K562 (cell line): Measurements from ENCODE around the gene RPL26. TPM values are rescaled to one million over a fixed set of nuclear protein-coding genes. Genes with fewer than 3 reads are reported as not detected.

Source experiments
- ATAC-seq: fragments of 200-7000 bp; cut with Tn5 transposase; 3 replicates; pipeline ENCODE4 v1.9.1; 2020; ENCODE audit warnings: moderate library complexity
- BruUV-seq: library from RNA; stranded (reverse); fragments of 400-500 nt; replicated peaks from 2 replicates; lab custom pipeline; 2021; lab: Mats Ljungman, UMichigan
- CTCF ChIA-PET: fragments of 300-600 bp; formaldehyde crosslinking; extraction: SDS; loops from one replicate; lab custom pipeline; 2021; ENCODE audit warnings: low intra/inter-chr PET ratio; lab: Yijun Ruan, JAX
- POLR2A ChIA-PET: fragments of 300-600, 350-650 bp; sonication (Branson Sonifier 250); formaldehyde crosslinking; extraction: SDS; loops from one replicate; lab custom pipeline; 2021; ENCODE audit warnings: antibody characterized with exemption, inconsistent platforms; lab: Yijun Ruan, JAX
- DNase-seq, 4 experiments: peaks; one replicate each; pipeline versions ENCODE4 v3.0.0 to v3.0.0-alpha.2; 2011 to 2018; ENCODE audit warnings: low spot score in 3 of 4, mixed read lengths in 3 of 4; ENCODE audit errors: extremely low read depth in 1 of 4
- FAIRE-seq: peaks from 2 replicates; lab custom pipeline; 2011; peaks lifted over from hg19 to GRCh38; lab: Jason Lieb, UNC
- H2AFZ ChIP-seq: 2 replicates; pipeline ENCODE4 v1.6.0; 2011; ENCODE audit warnings: low read depth, low read length, control low read depth, inconsistent platforms
- H3K27ac ChIP-seq: fragments of 200-600 bp; 3 replicates; pipeline ENCODE4 v1.8.0; 2011; ENCODE audit warnings: low read depth, mild to moderate bottlenecking, control low read depth, inconsistent platforms, low read length, moderate library complexity, mixed read lengths; ENCODE audit errors: extremely low read depth
- H3K27me3 ChIP-seq, 2 experiments: fragments of 300-600 bp in 1 of 2; 2 replicates in 1 of 2; 3 replicates in 1 of 2; pipeline versions ENCODE4 v1.6.0 to v1.8.0; 2011; ENCODE audit warnings: inconsistent platforms in 2 of 2, low read length in 2 of 2, mild to moderate bottlenecking in 1 of 2, mixed read lengths in 1 of 2, moderate library complexity in 1 of 2; ENCODE audit not compliant: control insufficient read depth in 2 of 2, insufficient read depth in 2 of 2
- H3K36me3 ChIP-seq: fragments of 300-600 bp; 3 replicates; pipeline ENCODE4 v1.8.0; 2011; ENCODE audit warnings: mild to moderate bottlenecking, low read length, inconsistent platforms; ENCODE audit not compliant: control insufficient read depth, insufficient read depth
- H3K4me1 ChIP-seq, 2 experiments: fragments of 200-600 bp in 1 of 2; replicated peaks in 1 of 2; 2 replicates in 1 of 2; 3 replicates in 1 of 2; pipeline versions ENCODE4 v1.5.1 to v1.8.0; 2011; ENCODE audit warnings: inconsistent platforms in 2 of 2, low read length in 2 of 2, mild to moderate bottlenecking in 1 of 2, mixed read lengths in 1 of 2, moderate library complexity in 1 of 2; ENCODE audit not compliant: control insufficient read depth in 2 of 2, insufficient read depth in 2 of 2
- H3K4me2 ChIP-seq: 2 replicates; pipeline ENCODE4 v1.6.1; 2011; ENCODE audit warnings: low read length, control low read depth, inconsistent platforms, mixed read lengths; ENCODE audit not compliant: insufficient read depth
- H3K4me3 ChIP-seq: fragments of 200-600 bp; sonication (generic), shearing (Covaris generic); 2 replicates; pipeline ENCODE4 v1.5.1; 2016; ENCODE audit warnings: control low read depth, inconsistent platforms
- H3K79me2 ChIP-seq: fragments of 200-600 bp; 3 replicates; pipeline ENCODE4 v1.8.0; 2011; ENCODE audit warnings: low read length, inconsistent platforms; ENCODE audit not compliant: control insufficient read depth, insufficient read depth
- H3K9ac ChIP-seq, 2 experiments: 2 replicates each; pipeline versions ENCODE4 v1.6.0 to v1.6.1; 2011; ENCODE audit warnings: low read depth in 2 of 2, low read length in 2 of 2, control low read depth in 1 of 2, inconsistent platforms in 1 of 2, mild to moderate bottlenecking in 1 of 2, mixed read lengths in 1 of 2; ENCODE audit not compliant: insufficient read depth in 1 of 2
- H3K9me1 ChIP-seq: one replicate; pipeline ENCODE4 v1.6.0; 2011; ENCODE audit warnings: inconsistent platforms, mild to moderate bottlenecking, low read length, moderate library complexity; ENCODE audit not compliant: control insufficient read depth, insufficient read depth
- H3K9me3 ChIP-seq: replicated peaks from 2 replicates; pipeline ENCODE4 v1.5.1; 2011; ENCODE audit warnings: low read depth, low read length, inconsistent platforms; ENCODE audit not compliant: control insufficient read depth, insufficient read depth
- H4K20me1 ChIP-seq: replicated peaks from 2 replicates; pipeline ENCODE4 v1.6.1; 2011; ENCODE audit warnings: low read length, inconsistent platforms, mixed read lengths; ENCODE audit not compliant: control insufficient read depth, insufficient read depth
- CBX8 ChIP-seq: fragments of 200-600 bp; sonication (generic); IDR thresholded peaks from 2 replicates; pipeline ENCODE4 v1.6.1; 2012; ENCODE audit warnings: borderline replicate concordance, mixed run types, low read depth, mild to moderate bottlenecking, moderate library complexity, mixed read lengths, low read length, control low read depth, inconsistent platforms; ENCODE audit not compliant: poor library complexity, severe bottlenecking; ENCODE audit errors: extremely low read depth
- ESRRA ChIP-seq: fragments of 450-650 bp; IDR thresholded peaks from 2 replicates; pipeline ENCODE4 v1.6.1; 2014; ENCODE audit warnings: low read depth, mild to moderate bottlenecking, moderate library complexity, borderline replicate concordance
- FOS ChIP-seq: IDR thresholded peaks from 3 replicates; pipeline ENCODE4 v1.6.1; 2011; ENCODE audit not compliant: insufficient read length; ENCODE audit errors: extremely low read depth
- ILK ChIP-seq: fragments of 450-650 bp; IDR thresholded peaks from 2 replicates; pipeline ENCODE4 v1.6.1; 2016; ENCODE audit warnings: missing genetic modification characterization, low read depth, mild to moderate bottlenecking, missing compliant biosample characterization, moderate library complexity, borderline replicate concordance
- MEIS2 ChIP-seq: fragments of 450-650 bp; IDR thresholded peaks from 2 replicates; pipeline ENCODE4 v1.6.1; 2014; ENCODE audit warnings: mild to moderate bottlenecking; ENCODE audit not compliant: partially characterized antibody
- POLR2AphosphoS5 ChIP-seq: IDR thresholded peaks from 2 replicates; pipeline ENCODE4 v1.6.1; 2011; ENCODE audit warnings: mild to moderate bottlenecking, low read depth, low read length, moderate library complexity; ENCODE audit not compliant: control insufficient read depth, insufficient read depth
- RBM34 ChIP-seq: fragments of 200-400 bp; formaldehyde crosslinking; IDR thresholded peaks from 2 replicates; pipeline ENCODE4 v1.6.1; 2018; ENCODE audit warnings: low read length, borderline replicate concordance; ENCODE audit not compliant: insufficient read depth
- SPI1 ChIP-seq: IDR thresholded peaks from 2 replicates; pipeline ENCODE4 v1.6.1; 2011; ENCODE audit warnings: low read depth, low read length, control low read depth, borderline replicate concordance
- SRSF7 ChIP-seq: fragments of 200-400 bp; formaldehyde crosslinking; optimal IDR thresholded peaks from 2 replicates; pipeline ENCODE3; 2017; ENCODE audit warnings: mild to moderate bottlenecking, low read depth, low read length
- ZNF224 ChIP-seq: sonication (generic); formaldehyde crosslinking; IDR thresholded peaks from 2 replicates; pipeline ENCODE4 v1.8.0; 2022; ENCODE audit warnings: mild to moderate bottlenecking, missing genetic modification reagents
- ZNF395 ChIP-seq: fragments of 200-800 bp; sonication (Bioruptor generic); IDR thresholded peaks from 2 replicates; pipeline ENCODE4 v1.6.1; 2017; ENCODE audit warnings: missing genetic modification characterization, missing compliant biosample characterization
- ZNF586 ChIP-seq: fragments of 450-650 bp; formaldehyde crosslinking; conservative IDR thresholded peaks from 2 replicates; pipeline ENCODE4 v1.4.0; 2020; ENCODE audit warnings: mild to moderate bottlenecking, moderate library complexity
- ZNF79 ChIP-seq: fragments of 250-450 bp; sonication (Bioruptor Pico); IDR thresholded peaks from 2 replicates; pipeline ENCODE4 v1.4.0; 2020; ENCODE audit warnings: low read depth, mild to moderate bottlenecking, moderate library complexity
- WGBS: fragments of 100-300 bp; shearing (Covaris generic); methylation state at CpG from one replicate; pipeline ENCODE4 v1.1.6; 2016; ENCODE audit warnings: low coverage, mixed read lengths; ENCODE audit not compliant: insufficient coverage; ENCODE audit errors: missing lambda C conversion rate; 5-methylcytosine and 5-hydroxymethylcytosine counted together
- in situ Hi-C: fragments of 300-500 bp; cut with MboI; formaldehyde crosslinking; loops from 4 replicates; pipeline ENCODE4 v1.15.0; 2018; ENCODE audit warnings: inconsistent platforms, mixed read lengths
- intact Hi-C: fragments of 100-400 bp; cut with micrococcal nuclease; formaldehyde crosslinking; loops from 2 replicates; pipeline ENCODE4 v1.14.2; 2022
- polyA plus RNA-seq, 8 experiments: library from polyadenylated mRNA; depleted of rRNA in 4 of 8; stranded (reverse) in 5 of 8; unstranded in 3 of 8; fragments of >200 nt; fragmentation: Nextera tagmentation in 2 of 8; fragmentation: Illumina TruSeq in 1 of 8; extraction: Ambion mirVana in 2 of 8; extraction: Trizol in 1 of 8; gene quantifications; 2 replicates each; pipeline versions ENCODE4 v1.2.1 to v1.2.3, GENCODE V29; 2011 to 2014; ENCODE audit warnings: inconsistent platforms in 1 of 8, missing spikeins in 1 of 8
- total RNA-seq, 7 experiments: library from RNA; depleted of rRNA in 6 of 7; stranded (reverse); fragments of >200 nt in 6 of 7; fragmentation: Illumina TruSeq in 2 of 7; extraction: Trizol in 2 of 7; gene quantifications; 2 replicates each; pipeline versions ENCODE4 v1.2.1 to v1.2.3, GENCODE V29; 2011 to 2021; ENCODE audit warnings: low replicate concordance in 1 of 7
- TF ChIP-seq, protein P1 (sequence below): fragments of 450-650 bp; IDR thresholded peaks from 2 replicates; pipeline ENCODE4 v1.6.1; 2016; ENCODE audit warnings: missing biosample characterization, missing genetic modification characterization
- TF ChIP-seq, protein P2 (sequence below): fragments of 450-650 bp; IDR thresholded peaks from 2 replicates; pipeline ENCODE4 v1.6.1; 2016; ENCODE audit warnings: antibody characterized with exemption
- TF ChIP-seq, protein P3 (sequence below): sonication (generic); formaldehyde crosslinking; IDR thresholded peaks from 2 replicates; pipeline ENCODE4 v1.8.1; 2022; ENCODE audit warnings: missing genetic modification reagents

RPL26 gene
- total and polyA plus RNA-seq, 9 of the 15 experiments (the other 6 are each of a cell fraction or from before 2014, with no cell fraction given) = 1,474 to 4,074 (median 2,904) TPM

DNA sequence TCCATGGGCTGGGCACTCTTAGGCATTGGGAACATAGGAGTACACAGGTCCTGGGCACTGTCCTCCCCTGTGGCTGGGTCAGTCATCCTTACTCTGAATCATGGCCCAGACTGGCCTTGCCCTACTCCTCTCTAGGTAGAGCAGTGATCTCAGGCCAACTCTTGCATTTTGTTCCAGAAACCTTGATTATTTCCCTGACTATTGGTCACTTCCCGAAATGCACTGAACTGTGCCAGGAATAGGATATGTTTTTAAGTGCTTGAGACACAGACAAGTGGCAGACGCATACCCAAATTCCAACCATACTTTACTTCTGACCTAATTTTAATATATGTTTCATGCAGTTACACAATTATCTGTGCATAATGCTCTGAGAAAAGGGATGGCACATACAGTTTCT is 16.8 kb downstream of the RPL26 start (continued):
- TF ChIP-seq ZNF79 (CRISPR knock-in tag) (no peak), ZNF586 (CRISPR knock-in tag) (no peak)

- Histone ChIP-seq H3K9me1 (no peaks in the 10 kb centered on the region), H3K9ac (no peak overlapping the region), H3K4me3 (no peak overlapping the region), H4K20me1 (no peaks in the 10 kb centered on the region), H3K27me3 (no peaks in the 10 kb centered on the region), H3K4me2 (no peak overlapping the region), H3K9me3 (no peaks in the 10 kb centered on the region), H3K27ac (no peak overlapping the region), H3K4me1 (peaks cover 0 to 27% of the 10 kb centered on the region in 2 experiments; a peak in 4 of 5 replicates), H3K36me3 (no peaks in the 10 kb centered on the region), H3K79me2 (no peaks in the 10 kb centered on the region), H2AFZ (no peak overlapping the region)
- no TSS peak for BruUV-seq
- no peak for ATAC-seq
- no peak for FAIRE-seq
- 29% methylated on average over 1 of the region's 1 CpG for WGBS
- ChIA-PET POLR2A (no interaction called here), CTCF (no interaction called here)
- intact Hi-C loops = no loop called here
- TF ChIP-seq MEIS2 = no peak
- no peak for TF ChIP-seq ILK (tag)
- TF ChIP-seq ZNF395 (CRISPR knock-in tag) = no peak
- TF ChIP-seq POLR2AphosphoS5 = no peak
- no peak for TF ChIP-seq SRSF7
- TF ChIP-seq, protein P1, sequence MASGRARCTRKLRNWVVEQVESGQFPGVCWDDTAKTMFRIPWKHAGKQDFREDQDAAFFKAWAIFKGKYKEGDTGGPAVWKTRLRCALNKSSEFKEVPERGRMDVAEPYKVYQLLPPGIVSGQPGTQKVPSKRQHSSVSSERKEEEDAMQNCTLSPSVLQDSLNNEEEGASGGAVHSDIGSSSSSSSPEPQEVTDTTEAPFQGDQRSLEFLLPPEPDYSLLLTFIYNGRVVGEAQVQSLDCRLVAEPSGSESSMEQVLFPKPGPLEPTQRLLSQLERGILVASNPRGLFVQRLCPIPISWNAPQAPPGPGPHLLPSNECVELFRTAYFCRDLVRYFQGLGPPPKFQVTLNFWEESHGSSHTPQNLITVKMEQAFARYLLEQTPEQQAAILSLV (tag) = no peak
- TF ChIP-seq, protein P2, sequence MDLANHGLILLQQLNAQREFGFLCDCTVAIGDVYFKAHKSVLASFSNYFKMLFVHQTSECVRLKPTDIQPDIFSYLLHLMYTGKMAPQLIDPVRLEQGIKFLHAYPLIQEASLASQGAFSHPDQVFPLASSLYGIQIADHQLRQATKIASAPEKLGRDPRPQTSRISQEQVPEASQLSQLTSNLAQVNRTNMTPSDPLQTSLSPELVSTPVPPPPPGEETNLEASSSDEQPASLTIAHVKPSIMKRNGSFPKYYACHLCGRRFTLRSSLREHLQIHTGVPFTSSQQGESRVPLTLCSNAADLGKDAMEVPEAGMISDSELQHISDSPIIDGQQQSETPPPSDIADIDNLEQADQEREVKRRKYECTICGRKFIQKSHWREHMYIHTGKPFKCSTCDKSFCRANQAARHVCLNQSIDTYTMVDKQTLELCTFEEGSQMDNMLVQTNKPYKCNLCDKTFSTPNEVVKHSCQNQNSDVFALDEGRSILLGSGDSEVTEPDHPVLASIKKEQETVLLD = no peak
- no peak for TF ChIP-seq SPI1
- TF ChIP-seq RBM34 = no peak
- TF ChIP-seq, protein P3, sequence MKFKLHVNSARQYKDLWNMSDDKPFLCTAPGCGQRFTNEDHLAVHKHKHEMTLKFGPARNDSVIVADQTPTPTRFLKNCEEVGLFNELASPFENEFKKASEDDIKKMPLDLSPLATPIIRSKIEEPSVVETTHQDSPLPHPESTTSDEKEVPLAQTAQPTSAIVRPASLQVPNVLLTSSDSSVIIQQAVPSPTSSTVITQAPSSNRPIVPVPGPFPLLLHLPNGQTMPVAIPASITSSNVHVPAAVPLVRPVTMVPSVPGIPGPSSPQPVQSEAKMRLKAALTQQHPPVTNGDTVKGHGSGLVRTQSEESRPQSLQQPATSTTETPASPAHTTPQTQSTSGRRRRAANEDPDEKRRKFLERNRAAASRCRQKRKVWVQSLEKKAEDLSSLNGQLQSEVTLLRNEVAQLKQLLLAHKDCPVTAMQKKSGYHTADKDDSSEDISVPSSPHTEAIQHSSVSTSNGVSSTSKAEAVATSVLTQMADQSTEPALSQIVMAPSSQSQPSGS (CRISPR knock-in tag) = no peak
- TF ChIP-seq FOS = no peak
- no peak for TF ChIP-seq ESRRA
- TF ChIP-seq ZNF224 (CRISPR knock-in tag) = no peak
- no peak for TF ChIP-seq CBX8
- no peak for DNase-seq
- in situ Hi-C loops = no loop called here
Measured at GRCh38 chr17:8365143-8365542, 17.9 kb downstream of the RPL26 start.
